Activated CD4-positive, CD25-positive, alpha-beta regulatory T cell treated with anti-CD3 and anti-CD28 coated beads, Interleukin-2, amount 50 U/mL, for 24 hours (primary cell): Measurements from ENCODE around the gene B2M.
"Not testable (repeated sequence)": the region's sequence is repeated elsewhere in the genome, so short reads cannot be mapped to it uniquely, and the experiment has no call there.

Experiments
- ATAC-seq, 2 donors: fragments of 150-1000 bp; cut with Tn5 transposase; one replicate each; pipeline ENCODE4 v1.10.0; 2021; ENCODE audit warnings: mild to moderate bottlenecking in 1 of 2, moderate library complexity in 1 of 2

The B2M gene

GRCh38 chr15:44726568-44727484 is 15.5 kb downstream of the B2M start:
- ATAC-seq: peak; percentile 51 to 52

- no peak for ATAC-seq
These were observed 16.3 kb downstream of the B2M start for GRCh38 chr15:44727485-44728231.

- not testable (repeated sequence) for ATAC-seq
These were observed 16.9 kb downstream of the B2M start for GRCh38 chr15:44728232-44728575.

GRCh38 chr15:44728576-44729407 is 17.5 kb downstream of the B2M start:
- ATAC-seq: peak; percentile 80 to 82

GRCh38 chr15:44729408-44730127 is 18.3 kb downstream of the B2M start:
- ATAC-seq: peak in 1 of 2 donors; percentile 4

- peak; percentile 24 to 25 for ATAC-seq
These were observed 23.6 kb downstream of the B2M start for GRCh38 chr15:44734839-44735481.

- peak; percentile 57 to 59 for ATAC-seq
These were observed 24.3 kb downstream of the B2M start for GRCh38 chr15:44735482-44736180.

GRCh38 chr15:44736181-44736765 is 25.0 kb downstream of the B2M start, which contains the start of gene TRIM69:
TRIM69 (plus strand) TSS chr15:44736528; CDS start chr15:44736705, 177 bp downstream.
- ATAC-seq: peak; percentile 32 to 36

- ATAC-seq: no peak
These were observed 27.1 kb downstream of the B2M start for GRCh38 chr15:44738340-44738984.

- ATAC-seq: not testable (repeated sequence)
These were observed 28.0 kb downstream of the B2M start for GRCh38 chr15:44739222-44739847.

GRCh38 chr15:44743454-44743853 is 32.1 kb downstream of the B2M start:
- not testable (repeated sequence) for ATAC-seq

- no peak for ATAC-seq
These were observed 42.0 kb downstream of the B2M start for GRCh38 chr15:44753345-44753744.

GRCh38 chr15:44763187-44763586 is 51.9 kb downstream of the B2M start:
- no peak for ATAC-seq

GRCh38 chr15:44763848-44764247 is 52.5 kb downstream of the B2M start:
- no peak for ATAC-seq

- no peak for ATAC-seq
These were observed 53.7 kb downstream of the B2M start for GRCh38 chr15:44765036-44765435.
